Measurements from ENCODE around the gene DEGS2. TPM values are rescaled to one million over a fixed set of nuclear protein-coding genes. Genes with fewer than 3 reads are reported as not detected.
A peak's percentile ranks its signal among the peaks of the same experiment; 100 is the strongest.

DEGS2 gene
- total and polyA plus RNA-seq, 8 donors, result 1.2 to 53.0 (median 13.5) TPM

DNA sequence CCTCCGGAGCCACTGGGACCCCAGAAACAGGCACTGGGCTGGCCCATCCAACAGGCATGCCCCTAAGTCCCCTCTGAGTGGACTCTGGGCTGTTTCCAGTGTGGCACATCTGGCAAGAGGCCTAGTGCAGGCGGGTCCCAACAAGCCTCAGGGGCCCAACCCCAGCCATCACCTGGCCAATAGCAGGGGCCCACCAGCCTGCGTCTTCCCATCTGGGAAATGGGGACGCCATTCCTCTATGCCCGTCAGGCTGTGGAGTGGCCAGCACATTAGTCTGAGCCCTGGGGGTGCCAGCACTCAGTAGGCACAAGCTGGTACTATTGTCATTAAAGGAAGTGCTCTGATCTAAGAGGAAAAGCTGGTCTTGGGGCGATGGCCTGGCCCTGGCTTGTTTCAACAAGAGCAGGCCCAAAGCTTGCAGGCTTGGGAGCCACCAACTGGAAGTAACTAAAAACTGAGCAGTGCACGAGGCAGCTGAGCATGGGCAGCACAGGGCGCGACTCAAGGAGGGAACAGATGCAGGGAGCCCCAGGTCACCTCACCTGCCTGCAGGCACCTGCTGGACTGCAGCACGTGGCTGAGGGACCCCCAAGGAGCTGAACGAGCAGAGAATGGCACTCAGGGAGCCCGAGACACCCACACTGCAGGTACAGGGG is 8.4 kb downstream of the DEGS2 start:
- peaks cover 0 to 24% (median 0%) of the 10 kb centered on the region in 3 donors for H3K27me3 ChIP-seq
- H3K36me3 ChIP-seq, result no peaks in the 10 kb centered on the region
- H3K27ac ChIP-seq, result peak overlapping the region; percentile 56 to 78 (median 70)
- 44 to 56% (median 47%) methylated on average over 8 to 12 of the region's 12 CpGs for WGBS, 5 donors
- intact Hi-C loops (cut with DNase I; ENCODE audit: low total_unique reads), result no loop called here
- H3K4me3 ChIP-seq, result no peak overlapping the region
- H3K4me1 ChIP-seq, result peaks cover 40 to 65% (median 64%) of the 10 kb centered on the region in 4 donors
- TF ChIP-seq POLR2AphosphoS5 (IDR thresholded peaks at IDR 0.05) (no peak), POLR2A (IDR thresholded peaks at IDR 0.05) (no peak), EP300 (IDR thresholded peaks at IDR 0.05) (no peak)
- TF ChIP-seq, protein P1, sequence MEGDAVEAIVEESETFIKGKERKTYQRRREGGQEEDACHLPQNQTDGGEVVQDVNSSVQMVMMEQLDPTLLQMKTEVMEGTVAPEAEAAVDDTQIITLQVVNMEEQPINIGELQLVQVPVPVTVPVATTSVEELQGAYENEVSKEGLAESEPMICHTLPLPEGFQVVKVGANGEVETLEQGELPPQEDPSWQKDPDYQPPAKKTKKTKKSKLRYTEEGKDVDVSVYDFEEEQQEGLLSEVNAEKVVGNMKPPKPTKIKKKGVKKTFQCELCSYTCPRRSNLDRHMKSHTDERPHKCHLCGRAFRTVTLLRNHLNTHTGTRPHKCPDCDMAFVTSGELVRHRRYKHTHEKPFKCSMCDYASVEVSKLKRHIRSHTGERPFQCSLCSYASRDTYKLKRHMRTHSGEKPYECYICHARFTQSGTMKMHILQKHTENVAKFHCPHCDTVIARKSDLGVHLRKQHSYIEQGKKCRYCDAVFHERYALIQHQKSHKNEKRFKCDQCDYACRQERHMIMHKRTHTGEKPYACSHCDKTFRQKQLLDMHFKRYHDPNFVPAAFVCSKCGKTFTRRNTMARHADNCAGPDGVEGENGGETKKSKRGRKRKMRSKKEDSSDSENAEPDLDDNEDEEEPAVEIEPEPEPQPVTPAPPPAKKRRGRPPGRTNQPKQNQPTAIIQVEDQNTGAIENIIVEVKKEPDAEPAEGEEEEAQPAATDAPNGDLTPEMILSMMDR (IDR thresholded peaks at IDR 0.05), result no peak
- DNase-seq, result peak in 1 of 2 donors; percentile 50
- H3K9me3 ChIP-seq, result peaks cover 7 to 11% (median 10%) of the 10 kb centered on the region in 4 donors

- intact Hi-C loops (cut with DNase I; ENCODE audit: low total_unique reads), result no loop called here
- DNase-seq, result peak; percentile 62 to 75
- H3K4me3 ChIP-seq, result no peak overlapping the region
- H3K27me3 ChIP-seq, result peaks cover 0 to 23% (median 0%) of the 10 kb centered on the region in 3 donors
- H3K9me3 ChIP-seq, result peaks cover 6 to 9% (median 8%) of the 10 kb centered on the region in 4 donors
- TF ChIP-seq EP300 (IDR thresholded peaks at IDR 0.05) (no peak), POLR2A (IDR thresholded peaks at IDR 0.05) (no peak), POLR2AphosphoS5 (IDR thresholded peaks at IDR 0.05) (no peak)
- TF ChIP-seq, protein P1 (IDR thresholded peaks at IDR 0.05), result no peak
- 24 to 45% (median 33%) methylated on average over 4 to 21 of the region's 21 CpGs for WGBS, 5 donors
- no peaks in the 10 kb centered on the region for H3K36me3 ChIP-seq
- peak overlapping the region; percentile 25 to 78 (median 70) for H3K27ac ChIP-seq
- peaks cover 43 to 70% (median 67%) of the 10 kb centered on the region in 4 donors for H3K4me1 ChIP-seq
Measured at GRCh38 chr14:100149851-100150611, 9.4 kb downstream of the DEGS2 start.

- H3K4me1 ChIP-seq, result peaks cover 53 to 80% (median 76%) of the 10 kb centered on the region in 4 donors
- no peak overlapping the region for H3K4me3 ChIP-seq
- intact Hi-C loops (cut with DNase I; ENCODE audit: low total_unique reads), result no loop called here
- peaks cover 0 to 6% (median 4%) of the 10 kb centered on the region in 4 donors for H3K36me3 ChIP-seq
- WGBS, 5 donors, result 88 to 93% (median 90%) methylated on average over 43 to 58 of the region's 58 CpGs
- H3K27me3 ChIP-seq, result peaks cover 0 to 16% (median 0%) of the 10 kb centered on the region in 3 donors
- no peaks in the 10 kb centered on the region for H3K9me3 ChIP-seq
- no peak for DNase-seq
- no peak for TF ChIP-seq POLR2A (IDR thresholded peaks at IDR 0.05)
- TF ChIP-seq, protein P1 (IDR thresholded peaks at IDR 0.05), result no peak
- H3K27ac ChIP-seq, result peak overlapping the region; percentile 6 to 85 (median 66)
Measured at GRCh38 chr14:100148837-100149731, 10.4 kb downstream of the DEGS2 start.
